SH-SY5Y (cell line): ENCODE data around the gene KCNIP4.

ENCODE experiments used
- GATA2 ChIP-seq: IDR thresholded peaks from 2 replicates; pipeline ENCODE4 v1.6.1; 2011; ENCODE audit warnings: mild to moderate bottlenecking, low read depth, low read length
- GATA3 ChIP-seq: IDR thresholded peaks from 2 replicates; pipeline ENCODE4 v1.6.1; 2011; ENCODE audit warnings: low read depth, mild to moderate bottlenecking, low read length, moderate library complexity

The KCNIP4 gene

DNA sequence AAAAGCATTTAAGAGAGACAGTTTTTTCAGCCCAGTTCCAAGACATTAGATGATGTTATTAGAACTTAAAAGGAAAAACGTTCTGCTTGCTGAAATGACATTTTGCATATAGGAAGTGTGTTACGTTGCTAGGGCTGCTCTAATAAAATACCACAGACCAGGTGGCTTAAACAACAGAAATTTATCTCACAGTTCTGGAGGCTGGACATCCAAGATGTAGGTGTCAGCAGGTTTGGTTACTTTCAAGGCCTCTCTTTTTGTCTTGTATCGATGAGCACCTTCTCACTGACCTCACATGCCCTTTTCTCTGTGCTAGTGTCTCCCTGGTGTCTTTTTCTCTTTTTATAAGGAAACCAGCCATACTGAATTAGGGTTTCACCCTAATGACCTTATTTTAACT, 1043.6 kb downstream of the KCNIP4 start:
- no peak for TF ChIP-seq GATA3
- TF ChIP-seq GATA2 = no peak

GRCh38 chr4:20901851-20902250, 1046.7 kb downstream of the KCNIP4 start:
- no peak for TF ChIP-seq GATA2
- no peak for TF ChIP-seq GATA3

DNA sequence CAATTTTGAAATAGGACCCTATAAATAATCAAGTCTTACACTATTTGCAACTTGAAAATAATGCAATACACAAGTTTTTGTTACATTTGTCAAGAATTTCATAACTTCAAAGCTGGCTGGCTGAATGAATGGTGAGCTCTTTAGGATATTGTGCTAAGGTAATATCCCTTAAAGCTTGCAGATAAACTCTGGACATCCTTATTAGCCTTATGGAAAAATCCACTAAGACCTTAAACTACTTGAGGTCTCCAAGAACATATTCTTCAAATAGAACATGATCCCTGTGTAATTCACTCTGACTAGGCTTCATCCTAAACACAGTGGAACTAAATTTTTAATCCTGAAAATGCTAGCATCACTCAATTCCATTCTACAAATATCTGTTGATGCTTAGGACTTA, 1049.0 kb downstream of the KCNIP4 start:
- TF ChIP-seq GATA2 (no peak), GATA3 (no peak)

DNA sequence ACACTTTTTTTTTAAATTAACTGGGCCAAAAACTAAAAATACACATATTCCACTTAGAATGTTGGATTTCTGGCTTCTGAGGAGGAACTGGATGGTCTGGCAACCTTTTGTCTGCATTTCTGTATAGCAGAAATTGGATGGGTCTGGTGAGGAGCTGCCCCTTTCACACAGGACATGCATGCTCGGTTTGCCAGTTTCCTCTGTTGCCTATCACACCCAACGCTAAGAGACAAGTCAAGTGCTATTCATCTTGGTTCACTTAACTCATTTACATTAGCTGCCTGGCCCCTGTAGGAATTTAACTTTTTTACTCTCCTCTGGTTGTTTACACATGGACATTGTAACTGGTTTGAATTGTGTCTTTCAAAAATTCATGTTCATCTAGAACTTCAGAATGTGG, 1052.6 kb downstream of the KCNIP4 start:
- no peak for TF ChIP-seq GATA3
- no peak for TF ChIP-seq GATA2

- TF ChIP-seq GATA2 (no peak), GATA3 (no peak)
These were observed 1053.4 kb downstream of the KCNIP4 start for GRCh38 chr4:20895208-20895607.

DNA sequence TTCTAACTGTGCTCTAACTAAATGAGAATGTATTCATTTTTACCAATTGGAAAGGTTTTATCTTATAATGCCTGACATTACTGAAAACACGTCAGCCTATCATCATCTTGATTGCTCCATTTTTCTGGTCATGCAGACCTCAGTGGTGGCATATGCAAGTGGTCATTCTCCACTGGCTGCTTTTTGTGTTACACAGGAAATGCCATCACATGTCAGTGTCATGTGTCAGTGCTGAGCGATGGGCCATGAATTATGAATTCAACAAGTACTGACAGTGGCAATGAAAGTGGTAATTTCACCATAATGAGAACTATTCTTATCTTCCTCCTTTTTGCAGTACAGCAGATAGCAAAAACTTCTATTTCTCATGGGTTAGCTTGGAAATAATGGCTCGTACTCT, 1057.8 kb downstream of the KCNIP4 start:
- no peak for TF ChIP-seq GATA2
- TF ChIP-seq GATA3 = no peak

GRCh38 chr4:20889901-20890300, 1058.7 kb downstream of the KCNIP4 start:
- no peak for TF ChIP-seq GATA2
- TF ChIP-seq GATA3 = no peak

DNA sequence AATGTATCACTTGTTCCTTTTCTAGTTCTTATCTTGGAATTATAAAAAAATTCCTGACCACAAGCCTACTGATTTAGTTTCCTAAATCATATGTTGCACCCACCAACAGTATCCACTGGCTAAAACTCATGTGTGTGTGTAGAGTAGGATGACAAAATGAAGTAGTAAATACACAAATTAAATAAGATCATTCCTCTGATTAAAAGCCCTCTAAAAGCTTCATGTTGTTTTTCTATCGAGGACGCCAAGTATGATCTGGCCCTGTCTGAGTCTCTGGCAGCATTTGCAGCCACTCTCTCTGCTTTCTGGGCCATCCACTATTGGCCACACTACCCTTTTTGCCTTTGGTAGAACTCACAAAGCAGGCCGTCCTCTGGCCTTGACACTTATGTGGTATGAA, 1064.9 kb downstream of the KCNIP4 start:
- no peak for TF ChIP-seq GATA3
- TF ChIP-seq GATA2 = no peak

DNA sequence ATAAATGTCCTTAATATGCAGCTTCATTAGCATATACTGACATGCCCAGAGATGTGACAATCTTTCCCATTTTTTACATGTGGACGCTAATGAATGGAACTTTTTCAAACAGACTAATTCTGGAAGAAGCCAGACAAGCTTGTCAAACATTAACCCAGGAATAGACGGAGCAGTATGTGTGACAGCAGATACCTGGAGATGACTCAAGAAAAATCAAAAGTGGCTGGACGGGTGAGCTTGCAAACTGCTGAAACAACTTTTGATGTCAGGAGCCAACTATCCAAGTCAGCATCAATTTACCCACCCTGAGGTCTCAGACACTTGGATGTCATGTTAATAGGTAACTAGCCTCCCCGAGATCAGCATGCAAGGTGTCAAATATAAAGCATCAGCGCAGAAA, 1065.3 kb downstream of the KCNIP4 start:
- TF ChIP-seq GATA2 (no peak), GATA3 (no peak)

DNA sequence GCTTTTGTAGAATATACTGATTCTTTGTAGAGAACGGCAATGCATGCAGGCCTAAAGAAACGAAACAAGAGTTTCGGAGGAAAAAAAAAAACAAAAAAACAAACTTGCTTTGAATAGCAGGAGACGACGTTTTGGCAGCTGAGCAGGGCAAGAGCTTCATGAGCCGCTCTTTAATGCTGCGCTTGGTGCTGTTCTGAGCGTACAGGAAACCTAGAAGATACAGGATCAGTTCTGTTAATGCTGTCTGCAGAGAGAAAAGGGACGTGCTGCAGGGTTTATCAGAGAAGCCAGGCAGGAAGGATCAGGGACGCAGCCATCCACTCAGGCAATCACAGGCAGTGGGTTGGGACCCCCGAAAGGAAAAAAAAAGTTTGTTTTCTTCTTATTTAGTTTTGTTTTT, 1066.1 kb downstream of the KCNIP4 start:
- TF ChIP-seq GATA2 (0 out of 2 replicates have a peak, but pooled peaks have one; percentile 25), GATA3 (no peak)

DNA sequence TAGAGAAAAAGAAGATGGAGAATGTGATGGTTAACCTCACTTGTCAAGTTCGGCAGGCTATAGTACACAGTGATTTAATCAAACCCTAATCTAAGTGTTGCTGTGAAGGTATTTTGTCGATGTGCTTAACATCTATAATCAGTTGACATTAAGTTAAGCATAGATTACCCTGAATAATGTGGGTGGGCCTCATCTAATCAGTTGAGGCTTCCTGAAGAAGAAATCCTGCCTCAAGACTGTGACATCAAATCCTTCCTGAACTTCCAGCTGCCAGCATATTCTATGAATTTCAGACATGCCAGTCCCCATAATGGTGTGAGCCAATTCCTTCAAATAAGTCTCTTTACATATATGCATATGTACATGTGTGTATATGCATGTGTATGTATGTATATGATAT, 1066.9 kb downstream of the KCNIP4 start:
- TF ChIP-seq GATA3 (no peak), GATA2 (no peak)

- TF ChIP-seq GATA2 (no peak), GATA3 (no peak)
These were observed 1069.8 kb downstream of the KCNIP4 start for GRCh38 chr4:20878806-20879205.

GRCh38 chr4:20870436-20870835, 1078.1 kb downstream of the KCNIP4 start:
- TF ChIP-seq GATA3 (no peak), GATA2 (no peak)

- no peak for TF ChIP-seq GATA2
- no peak for TF ChIP-seq GATA3
These were observed 1080.5 kb downstream of the KCNIP4 start for GRCh38 chr4:20868108-20868507.

GRCh38 chr4:20860878-20861277, 1087.7 kb downstream of the KCNIP4 start:
- TF ChIP-seq GATA3 (no peak), GATA2 (no peak)

DNA sequence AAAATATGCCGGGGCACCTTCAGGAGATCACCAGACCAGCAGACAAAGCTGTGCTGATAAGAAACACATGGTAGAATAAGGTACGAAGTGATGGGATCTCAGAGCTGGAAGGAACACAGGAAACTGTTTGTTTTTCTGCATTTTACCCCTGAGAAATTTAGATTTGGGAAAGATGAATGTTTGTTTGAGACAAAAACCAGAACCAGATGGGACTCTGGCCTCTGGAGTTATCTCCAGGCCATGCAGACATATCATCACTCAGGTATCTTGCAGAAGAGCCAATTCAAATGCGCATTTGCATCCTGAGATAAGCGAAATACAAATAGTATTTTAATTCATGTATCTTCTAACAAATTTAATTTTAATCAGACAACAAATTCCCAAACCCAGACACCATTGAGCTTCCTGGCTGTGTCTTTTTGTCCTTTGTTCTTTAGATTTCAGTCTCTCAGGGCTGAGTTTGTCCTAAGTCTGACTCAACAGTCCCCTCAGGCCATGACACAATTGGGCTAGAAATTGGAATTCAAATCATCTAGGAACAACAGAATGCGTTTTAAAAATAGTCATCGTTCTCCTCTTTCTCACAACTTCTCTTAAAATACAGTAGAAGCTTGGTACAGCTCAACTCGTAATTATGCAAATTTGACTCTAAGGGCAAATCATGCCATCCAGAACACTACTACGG, 1089.3 kb downstream of the KCNIP4 start:
- TF ChIP-seq GATA2 (peak; percentile 71), GATA3 (peak; percentile 12; the same call in 1 of the 2 replicates)
